22Rv1 (cell line): ENCODE results near the gene RTP2.

Experiments used
- CTCF ChIP-seq: fragments of 450-650 bp; IDR thresholded peaks from 2 replicates; pipeline ENCODE4 v1.5.1; 2017; ENCODE audit warnings: mild to moderate bottlenecking
- ZFX ChIP-seq: fragments of 450-650 bp; IDR thresholded peaks from 2 replicates; pipeline ENCODE4 v1.6.1; 2017; ENCODE audit warnings: antibody characterized with exemption, borderline replicate concordance

GRCh38 chr3:187737006-187737367, 34.6 kb upstream of the RTP2 start:
- TF ChIP-seq CTCF (no peak), ZFX (no peak)
